ENCODE results near the gene NELL2. TPM values are rescaled to one million over a fixed set of nuclear protein-coding genes. Genes with fewer than 3 reads are reported as not detected.

The NELL2 gene
- polyA plus RNA-seq, 1 of the 3 experiments (the other 2 are of a cell fraction): 0.35 TPM

- POLR2A ChIA-PET: no interaction called here
- no peaks in the 10 kb centered on the region for H4K20me1 ChIP-seq (ENCODE audit: insufficient read depth)
Measured at GRCh38 chr12:44511289-44511688, 364.8 kb downstream of the NELL2 start.

DNA sequence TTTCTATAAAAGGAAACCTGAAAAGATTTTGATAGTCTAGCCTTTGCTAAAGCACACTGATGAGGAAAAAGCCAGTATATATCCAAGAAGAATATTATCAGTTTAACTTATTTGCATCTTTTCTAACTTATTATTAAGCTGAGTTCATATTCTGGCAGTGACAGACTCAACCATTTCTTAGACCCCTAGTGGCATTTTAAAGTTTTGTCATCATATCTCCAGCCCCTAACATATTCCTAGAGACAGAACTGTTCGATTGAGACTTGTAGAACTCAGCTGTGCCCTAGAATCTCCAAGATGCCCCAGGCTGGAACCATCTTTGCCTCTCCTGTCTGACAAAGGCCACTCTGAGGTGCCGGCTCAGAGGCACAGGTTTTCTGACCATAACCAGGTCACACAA is 365.6 kb downstream of the NELL2 start:
- Histone ChIP-seq H3K4me1 (ENCODE audit: control insufficient read depth in 1 of 2, insufficient read depth in 2 of 2, low read depth in 1 of 2, low read length in 1 of 2) (peaks cover 0 to 5% of the 10 kb centered on the region in 2 experiments; a peak in 2 of 4 replicates), H3F3A (replicated peaks; ENCODE audit: insufficient read depth) (no peaks in the 10 kb centered on the region), H3K27ac (ENCODE audit: low read depth in 2 of 2, low read length in 1 of 2) (no peak overlapping the region), H3K9me2 (no peaks in the 10 kb centered on the region), H4K20me1 (ENCODE audit: insufficient read depth) (no peaks in the 10 kb centered on the region), H3K79me2 (ENCODE audit: insufficient read depth) (no peaks in the 10 kb centered on the region), H3K4me2 (no peak overlapping the region), H3K36me3 (replicated peaks in 1 of 2; ENCODE audit: control insufficient read depth in 1 of 2, insufficient read depth in 2 of 2, low read length in 1 of 2) (no peaks in the 10 kb centered on the region), H3K9ac (no peak overlapping the region), H2AFZ (ENCODE audit: low read depth) (no peak overlapping the region), H3K9me3 (no peaks in the 10 kb centered on the region), H3K4me3 (ENCODE audit: low read depth in 2 of 2, low read length in 1 of 2) (no peak overlapping the region), H3K27me3 (ENCODE audit: insufficient read depth) (no peaks in the 10 kb centered on the region)
- CTCF ChIA-PET: interaction anchor here (1.3 to 1.5 kb wide), 5 partner anchors 11 to 495 kb away, joined by 3 to 6 read pairs (median 4); no protein-coding TSS in a partner anchor
- WGBS (ENCODE audit: low lambda C conversion rate): 52% methylated on average over 2 of the region's 2 CpGs
- no peak for DNase-seq
- TF ChIP-seq MAX (IDR thresholded peaks at IDR 0.05; ENCODE audit: low read depth): no peak
- TF ChIP-seq TCF12 (IDR thresholded peaks at IDR 0.05): no peak
- TF ChIP-seq, protein P1, sequence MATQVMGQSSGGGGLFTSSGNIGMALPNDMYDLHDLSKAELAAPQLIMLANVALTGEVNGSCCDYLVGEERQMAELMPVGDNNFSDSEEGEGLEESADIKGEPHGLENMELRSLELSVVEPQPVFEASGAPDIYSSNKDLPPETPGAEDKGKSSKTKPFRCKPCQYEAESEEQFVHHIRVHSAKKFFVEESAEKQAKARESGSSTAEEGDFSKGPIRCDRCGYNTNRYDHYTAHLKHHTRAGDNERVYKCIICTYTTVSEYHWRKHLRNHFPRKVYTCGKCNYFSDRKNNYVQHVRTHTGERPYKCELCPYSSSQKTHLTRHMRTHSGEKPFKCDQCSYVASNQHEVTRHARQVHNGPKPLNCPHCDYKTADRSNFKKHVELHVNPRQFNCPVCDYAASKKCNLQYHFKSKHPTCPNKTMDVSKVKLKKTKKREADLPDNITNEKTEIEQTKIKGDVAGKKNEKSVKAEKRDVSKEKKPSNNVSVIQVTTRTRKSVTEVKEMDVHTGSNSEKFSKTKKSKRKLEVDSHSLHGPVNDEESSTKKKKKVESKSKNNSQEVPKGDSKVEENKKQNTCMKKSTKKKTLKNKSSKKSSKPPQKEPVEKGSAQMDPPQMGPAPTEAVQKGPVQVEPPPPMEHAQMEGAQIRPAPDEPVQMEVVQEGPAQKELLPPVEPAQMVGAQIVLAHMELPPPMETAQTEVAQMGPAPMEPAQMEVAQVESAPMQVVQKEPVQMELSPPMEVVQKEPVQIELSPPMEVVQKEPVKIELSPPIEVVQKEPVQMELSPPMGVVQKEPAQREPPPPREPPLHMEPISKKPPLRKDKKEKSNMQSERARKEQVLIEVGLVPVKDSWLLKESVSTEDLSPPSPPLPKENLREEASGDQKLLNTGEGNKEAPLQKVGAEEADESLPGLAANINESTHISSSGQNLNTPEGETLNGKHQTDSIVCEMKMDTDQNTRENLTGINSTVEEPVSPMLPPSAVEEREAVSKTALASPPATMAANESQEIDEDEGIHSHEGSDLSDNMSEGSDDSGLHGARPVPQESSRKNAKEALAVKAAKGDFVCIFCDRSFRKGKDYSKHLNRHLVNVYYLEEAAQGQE (IDR thresholded peaks at IDR 0.05; ENCODE audit: low read depth, low read length): no peak
- peak; percentile 28; the same call in 1 of the 2 replicates for TF ChIP-seq CTCF (IDR thresholded peaks at IDR 0.05)
- no peak for TF ChIP-seq ELF1 (IDR thresholded peaks at IDR 0.05)
- no peak for TF ChIP-seq SIN3A (IDR thresholded peaks at IDR 0.05; ENCODE audit: borderline replicate concordance, low read depth, low read length)
- POLR2A ChIA-PET: no interaction called here

More at GRCh38 chr12:44511289-44511688, 364.8 kb downstream of the NELL2 start:
- Histone ChIP-seq H3K4me3 (ENCODE audit: low read depth in 2 of 2, low read length in 1 of 2) (no peak overlapping the region), H3K27ac (ENCODE audit: low read depth in 2 of 2, low read length in 1 of 2) (no peak overlapping the region), H2AFZ (ENCODE audit: low read depth) (no peak overlapping the region), H3K9me3 (no peaks in the 10 kb centered on the region), H3F3A (replicated peaks; ENCODE audit: insufficient read depth) (no peaks in the 10 kb centered on the region), H3K9me2 (no peaks in the 10 kb centered on the region), H3K4me2 (no peak overlapping the region), H3K36me3 (replicated peaks in 1 of 2; ENCODE audit: control insufficient read depth in 1 of 2, insufficient read depth in 2 of 2, low read length in 1 of 2) (no peaks in the 10 kb centered on the region), H3K9ac (no peak overlapping the region), H3K79me2 (ENCODE audit: insufficient read depth) (no peaks in the 10 kb centered on the region), H3K27me3 (ENCODE audit: insufficient read depth) (no peaks in the 10 kb centered on the region), H3K4me1 (ENCODE audit: control insufficient read depth in 1 of 2, insufficient read depth in 2 of 2, low read depth in 1 of 2, low read length in 1 of 2) (peaks cover 0 to 5% of the 10 kb centered on the region in 2 experiments; a peak in 2 of 4 replicates)
- no peak for DNase-seq
- TF ChIP-seq SIN3A (IDR thresholded peaks at IDR 0.05; ENCODE audit: borderline replicate concordance, low read depth, low read length): no peak
- no peak for TF ChIP-seq RFX5 (IDR thresholded peaks at IDR 0.05; ENCODE audit: low read length)
- TF ChIP-seq, protein P2, sequence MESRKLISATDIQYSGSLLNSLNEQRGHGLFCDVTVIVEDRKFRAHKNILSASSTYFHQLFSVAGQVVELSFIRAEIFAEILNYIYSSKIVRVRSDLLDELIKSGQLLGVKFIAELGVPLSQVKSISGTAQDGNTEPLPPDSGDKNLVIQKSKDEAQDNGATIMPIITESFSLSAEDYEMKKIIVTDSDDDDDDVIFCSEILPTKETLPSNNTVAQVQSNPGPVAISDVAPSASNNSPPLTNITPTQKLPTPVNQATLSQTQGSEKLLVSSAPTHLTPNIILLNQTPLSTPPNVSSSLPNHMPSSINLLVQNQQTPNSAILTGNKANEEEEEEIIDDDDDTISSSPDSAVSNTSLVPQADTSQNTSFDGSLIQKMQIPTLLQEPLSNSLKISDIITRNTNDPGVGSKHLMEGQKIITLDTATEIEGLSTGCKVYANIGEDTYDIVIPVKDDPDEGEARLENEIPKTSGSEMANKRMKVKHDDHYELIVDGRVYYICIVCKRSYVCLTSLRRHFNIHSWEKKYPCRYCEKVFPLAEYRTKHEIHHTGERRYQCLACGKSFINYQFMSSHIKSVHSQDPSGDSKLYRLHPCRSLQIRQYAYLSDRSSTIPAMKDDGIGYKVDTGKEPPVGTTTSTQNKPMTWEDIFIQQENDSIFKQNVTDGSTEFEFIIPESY (IDR thresholded peaks at IDR 0.05; ENCODE audit: borderline replicate concordance, low read depth): no peak
- TF ChIP-seq MAX (IDR thresholded peaks at IDR 0.05; ENCODE audit: low read depth): no peak
- no peak for TF ChIP-seq ELF1 (IDR thresholded peaks at IDR 0.05)
- TF ChIP-seq IRF3 (IDR thresholded peaks at IDR 0.05; ENCODE audit: low read depth, low read length): no peak
- TF ChIP-seq, protein P3, sequence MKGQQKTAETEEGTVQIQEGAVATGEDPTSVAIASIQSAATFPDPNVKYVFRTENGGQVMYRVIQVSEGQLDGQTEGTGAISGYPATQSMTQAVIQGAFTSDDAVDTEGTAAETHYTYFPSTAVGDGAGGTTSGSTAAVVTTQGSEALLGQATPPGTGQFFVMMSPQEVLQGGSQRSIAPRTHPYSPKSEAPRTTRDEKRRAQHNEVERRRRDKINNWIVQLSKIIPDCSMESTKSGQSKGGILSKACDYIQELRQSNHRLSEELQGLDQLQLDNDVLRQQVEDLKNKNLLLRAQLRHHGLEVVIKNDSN (IDR thresholded peaks at IDR 0.05; ENCODE audit: borderline replicate concordance, low read depth): no peak
- TF ChIP-seq FOXJ3 (CRISPR knock-in tag; IDR thresholded peaks at IDR 0.05): no peak
- no peak for TF ChIP-seq RCOR1 (IDR thresholded peaks at IDR 0.05; ENCODE audit: low read length)
- TF ChIP-seq MXI1 (IDR thresholded peaks at IDR 0.05; ENCODE audit: low read depth, low read length): no peak
- TF ChIP-seq GABPA (IDR thresholded peaks at IDR 0.05; ENCODE audit: low read depth): no peak
- no peak for TF ChIP-seq FOSL2 (IDR thresholded peaks at IDR 0.05; ENCODE audit: borderline replicate concordance, low read depth)
- TF ChIP-seq EP300 (IDR thresholded peaks at IDR 0.05; ENCODE audit: borderline replicate concordance in 1 of 2, low read depth in 1 of 2, low read length in 1 of 2): no peak
- CTCF ChIA-PET: interaction anchor here (0.8 to 1.5 kb wide), 5 partner anchors 14 to 496 kb away, joined by 3 to 6 read pairs (median 4); no protein-coding TSS in a partner anchor

Measured in SK-N-SH (cell line).